Non-pigmented ciliary epithelial cell (primary cell): ENCODE results near the gene REXO1.

ENCODE experiments used
- DNase-seq: peaks from one replicate; pipeline ENCODE4 v3.0.0-alpha.2; 2010; ENCODE audit warnings: low read depth

The REXO1 gene

DNA sequence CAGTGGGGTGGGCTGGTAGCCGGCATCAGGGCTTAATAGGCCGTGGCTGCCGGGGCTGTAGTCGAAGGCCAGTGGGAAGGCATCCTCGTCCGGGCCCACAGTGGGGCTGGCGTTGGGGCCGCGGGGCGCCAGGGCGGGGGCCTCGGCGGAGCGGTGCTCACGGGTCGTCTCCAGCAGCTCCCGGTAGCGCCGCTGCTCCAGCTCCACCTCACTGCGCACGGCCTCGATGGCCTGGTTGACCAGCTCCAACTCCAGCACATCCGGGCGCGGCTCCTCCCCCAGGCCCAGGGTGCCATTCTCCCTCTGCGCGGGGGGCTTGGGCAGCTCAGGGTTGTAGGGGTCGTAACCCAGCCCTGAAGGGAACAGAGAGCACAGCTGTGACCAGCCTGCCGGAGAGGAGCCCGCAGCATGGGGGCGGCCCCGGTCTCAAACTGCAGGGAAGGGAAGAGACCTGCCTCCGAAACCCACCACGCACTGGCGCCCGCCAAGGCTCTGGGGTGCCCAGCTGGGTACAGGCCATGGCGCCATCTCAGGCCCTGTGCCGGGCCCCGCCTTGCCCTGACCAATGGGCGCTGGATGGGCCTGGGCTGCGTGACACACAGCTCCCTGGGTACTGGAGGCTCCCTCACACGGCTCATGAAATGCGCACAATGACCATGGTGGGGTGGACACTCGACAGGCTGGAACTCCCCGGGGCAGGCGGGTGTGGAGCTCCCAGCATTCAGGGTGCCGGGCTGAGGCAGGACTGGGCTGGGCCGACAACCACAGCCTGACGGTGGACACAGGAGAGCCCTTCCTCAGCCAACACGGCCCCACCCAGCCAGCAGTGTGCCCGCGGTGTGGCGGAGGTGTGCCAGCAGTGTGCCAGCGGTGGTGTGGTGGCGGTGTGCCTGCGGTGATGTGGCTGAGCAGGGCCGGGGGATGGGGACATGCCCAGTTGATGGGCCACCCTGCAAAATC lies 19.7 kb downstream of the REXO1 start:
- no peak for DNase-seq

DNA sequence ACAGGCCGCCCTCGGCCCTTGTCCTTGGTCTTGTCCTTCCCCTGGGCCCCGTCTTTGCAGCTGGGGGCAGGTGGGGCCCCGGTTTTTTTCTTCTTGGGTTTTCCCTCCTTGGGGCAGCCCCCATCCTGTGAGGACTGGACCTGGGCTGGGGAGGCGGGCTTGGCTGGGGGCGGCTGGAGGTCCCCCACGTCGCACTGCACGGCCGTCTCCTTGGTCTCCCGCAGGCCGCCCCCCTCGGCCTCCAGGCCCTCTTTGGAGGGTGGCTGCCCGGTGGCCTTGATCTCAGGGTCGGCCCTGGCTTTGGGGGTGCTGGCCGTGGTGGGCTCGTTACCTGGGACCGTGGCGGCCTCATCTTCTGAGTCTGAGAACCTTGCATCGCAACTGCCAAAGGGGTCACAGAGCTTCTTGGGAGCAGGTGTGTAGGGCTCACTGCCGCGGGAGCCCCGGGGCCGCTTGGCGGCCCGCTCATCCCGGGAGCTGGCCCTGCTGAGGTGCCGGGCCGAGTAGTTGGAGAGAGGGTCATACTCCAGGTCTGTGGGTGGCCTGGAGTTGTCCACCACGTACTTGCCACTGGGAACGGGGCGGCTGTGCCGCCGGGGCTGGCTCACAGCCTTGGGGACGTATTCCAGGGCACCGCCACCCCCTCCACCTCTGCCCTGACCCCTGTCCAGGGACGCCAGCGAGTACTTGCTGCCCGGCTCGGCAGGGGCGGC lies 20.6 kb downstream of the REXO1 start:
- DNase-seq = no peak

DNA sequence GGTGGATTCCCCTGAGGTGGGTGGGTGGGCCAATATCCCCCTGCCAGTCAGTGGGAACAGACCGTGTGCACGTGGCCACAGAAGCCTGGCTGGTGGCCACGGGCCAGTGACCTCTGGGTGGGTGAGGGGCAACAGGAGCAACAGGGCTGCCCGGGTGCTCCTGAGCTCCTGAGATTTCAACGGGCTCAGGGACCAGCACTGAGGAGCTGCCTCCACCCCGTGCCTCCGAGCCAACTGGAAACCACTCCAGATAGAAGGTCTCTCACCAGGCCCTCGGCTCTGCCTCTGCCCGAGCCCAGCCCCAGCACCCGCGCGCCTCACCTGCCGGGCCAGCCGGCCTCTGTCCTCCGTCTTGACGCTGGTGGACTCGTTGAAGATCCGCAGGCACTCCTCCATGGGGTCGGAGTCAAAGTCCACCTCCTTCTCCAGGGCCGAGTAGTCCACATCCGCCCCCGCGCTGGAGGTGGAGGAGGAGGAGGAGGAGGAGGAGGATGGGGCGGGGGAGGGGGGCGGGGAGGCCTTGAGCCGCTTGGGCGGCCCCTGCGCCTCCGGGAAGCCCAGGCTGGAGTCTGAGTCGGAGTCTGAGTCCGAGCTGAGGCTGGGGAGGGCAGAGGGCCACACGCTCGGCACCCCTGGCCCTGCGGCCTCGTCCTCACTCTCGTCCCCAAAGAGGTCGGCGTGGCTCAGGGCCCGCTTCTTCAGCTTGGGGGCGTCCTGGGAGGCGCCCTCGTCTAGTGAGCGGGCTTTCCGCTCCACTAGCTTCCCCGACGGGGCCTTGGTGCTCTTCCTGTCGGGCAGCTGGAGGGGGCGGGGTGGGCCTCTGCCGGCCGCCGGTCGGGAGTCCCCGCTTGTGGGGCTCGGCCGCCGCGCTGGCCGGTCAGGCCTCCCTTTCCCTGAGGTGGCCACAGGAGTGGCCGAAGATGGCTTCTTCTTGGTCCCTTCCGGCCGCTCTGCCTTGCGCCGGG lies 21.4 kb downstream of the REXO1 start:
- DNase-seq = no peak

DNA sequence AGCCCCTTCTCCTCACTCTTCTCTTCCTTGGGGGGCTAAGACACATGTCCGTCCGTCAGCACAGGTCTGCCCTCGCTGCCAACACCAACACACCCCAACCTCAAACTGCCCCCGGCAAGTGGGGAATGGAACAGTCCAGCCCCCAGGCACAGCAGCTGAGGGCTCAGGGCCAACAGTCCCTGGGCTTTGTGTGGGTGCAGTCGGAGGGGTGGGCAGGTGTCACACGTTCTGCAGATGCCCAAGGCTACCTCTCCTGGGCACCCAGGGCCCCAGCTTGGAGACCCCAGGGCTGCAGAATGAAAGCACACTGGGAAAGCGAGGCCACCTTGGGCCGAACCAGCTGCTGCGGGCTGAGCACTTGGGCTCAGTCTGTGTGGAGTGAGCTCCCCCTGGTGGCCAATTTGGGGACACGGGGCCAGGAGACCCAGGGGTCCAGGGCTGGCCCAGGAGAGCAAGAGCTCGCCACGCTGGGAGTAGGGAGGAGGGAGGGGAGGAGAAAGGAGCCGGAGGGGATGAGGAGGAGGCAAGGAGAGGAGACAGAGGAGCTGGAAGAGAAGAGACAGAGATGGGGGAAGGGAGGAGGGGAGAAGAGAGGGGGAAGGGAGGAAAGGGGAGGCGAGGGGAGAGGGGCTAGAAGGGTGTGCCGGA lies 22.2 kb downstream of the REXO1 start:
- DNase-seq = no peak

DNA sequence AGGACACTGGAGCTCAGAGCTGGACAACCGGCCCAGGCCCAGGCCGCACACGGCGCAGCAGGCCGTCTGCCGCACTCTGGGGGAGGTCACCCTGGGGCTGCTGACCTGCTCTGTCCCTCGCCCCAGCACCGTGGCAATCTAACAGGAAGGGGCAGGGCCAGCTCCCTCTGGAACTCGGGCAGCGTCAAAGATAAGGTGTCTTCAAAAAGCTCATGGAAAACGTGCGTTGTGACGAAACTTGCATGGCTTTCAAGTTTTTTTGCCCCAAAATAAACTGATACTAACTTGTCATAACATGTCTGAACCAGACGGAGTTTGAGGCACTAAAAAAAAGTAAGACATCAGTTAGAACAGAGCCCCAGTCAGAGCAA lies 24.0 kb downstream of the REXO1 start:
- DNase-seq = no peak

DNA sequence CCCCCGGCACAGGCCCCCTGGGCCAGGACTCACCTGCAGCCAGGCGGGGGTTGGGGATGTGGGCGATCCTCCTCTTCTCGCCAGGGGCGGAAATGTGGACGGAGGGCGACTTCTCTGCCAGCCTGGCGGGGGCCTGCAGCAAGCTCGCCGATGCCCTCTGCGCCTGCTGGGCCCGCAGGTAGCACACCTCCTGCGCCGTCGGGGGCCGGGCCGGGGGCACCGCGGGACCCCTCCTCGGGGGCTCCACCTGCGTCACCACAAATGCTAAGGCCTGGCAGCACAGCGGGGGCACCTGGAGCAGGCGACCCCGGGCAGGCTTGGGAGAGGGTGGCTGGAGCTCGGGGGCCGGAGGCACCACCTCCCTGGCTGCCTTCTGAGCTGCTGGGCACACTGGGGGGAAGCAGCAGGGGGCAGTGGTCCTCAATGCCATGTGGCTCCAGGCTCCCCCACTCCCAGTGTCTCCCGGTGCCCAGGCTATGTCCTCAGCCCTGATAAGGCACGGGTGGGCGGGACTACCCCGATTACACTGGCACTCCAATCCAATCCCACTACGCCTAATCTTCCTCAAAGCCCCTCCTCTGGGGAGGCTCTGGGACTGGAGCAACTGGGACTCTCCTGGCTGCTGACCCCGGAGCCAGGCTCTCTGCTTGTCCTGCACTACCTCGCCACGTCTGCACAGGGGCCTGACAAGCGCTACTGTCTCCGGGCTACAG lies 24.6 kb downstream of the REXO1 start:
- no peak for DNase-seq

DNA sequence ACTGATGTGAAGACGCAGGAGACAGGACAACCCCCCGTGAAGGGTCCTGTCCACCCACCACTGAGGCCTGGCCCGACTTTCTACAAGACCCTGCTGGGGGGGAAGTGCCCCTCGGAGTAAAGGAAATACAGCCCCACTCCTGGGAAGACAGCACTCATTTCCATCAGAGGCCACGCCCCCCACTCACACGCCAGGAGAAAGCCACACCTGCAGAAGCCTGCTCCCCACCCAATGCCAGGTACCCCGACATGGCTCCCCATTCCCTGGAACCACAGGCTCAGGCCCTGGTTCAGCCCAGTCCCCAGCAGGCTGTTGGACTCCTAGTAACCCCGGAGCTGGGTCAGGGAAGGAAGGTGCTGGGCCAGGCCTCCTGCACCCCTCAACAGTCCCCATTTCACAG lies 25.3 kb downstream of the REXO1 start:
- no peak for DNase-seq

DNA sequence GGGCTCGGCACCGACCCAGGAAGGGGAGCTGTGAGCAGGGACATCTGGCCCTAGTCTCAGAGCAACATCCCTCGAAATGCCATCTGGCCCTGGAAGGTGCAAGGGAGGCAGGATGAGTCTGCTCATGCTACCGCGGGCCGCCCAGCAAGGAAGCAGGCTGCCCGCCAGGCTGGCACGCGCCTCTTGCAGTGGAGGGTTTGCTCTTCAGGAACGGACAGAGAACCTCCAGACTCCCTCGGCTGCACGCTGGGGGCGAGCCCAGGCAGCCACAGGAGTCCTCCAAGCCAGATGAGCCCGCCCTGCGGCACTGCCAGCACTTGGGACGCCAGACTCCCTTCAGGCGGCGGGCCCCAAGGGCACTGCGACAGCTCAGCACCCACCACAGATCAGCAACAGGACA lies 26.1 kb downstream of the REXO1 start:
- DNase-seq = no peak

DNA sequence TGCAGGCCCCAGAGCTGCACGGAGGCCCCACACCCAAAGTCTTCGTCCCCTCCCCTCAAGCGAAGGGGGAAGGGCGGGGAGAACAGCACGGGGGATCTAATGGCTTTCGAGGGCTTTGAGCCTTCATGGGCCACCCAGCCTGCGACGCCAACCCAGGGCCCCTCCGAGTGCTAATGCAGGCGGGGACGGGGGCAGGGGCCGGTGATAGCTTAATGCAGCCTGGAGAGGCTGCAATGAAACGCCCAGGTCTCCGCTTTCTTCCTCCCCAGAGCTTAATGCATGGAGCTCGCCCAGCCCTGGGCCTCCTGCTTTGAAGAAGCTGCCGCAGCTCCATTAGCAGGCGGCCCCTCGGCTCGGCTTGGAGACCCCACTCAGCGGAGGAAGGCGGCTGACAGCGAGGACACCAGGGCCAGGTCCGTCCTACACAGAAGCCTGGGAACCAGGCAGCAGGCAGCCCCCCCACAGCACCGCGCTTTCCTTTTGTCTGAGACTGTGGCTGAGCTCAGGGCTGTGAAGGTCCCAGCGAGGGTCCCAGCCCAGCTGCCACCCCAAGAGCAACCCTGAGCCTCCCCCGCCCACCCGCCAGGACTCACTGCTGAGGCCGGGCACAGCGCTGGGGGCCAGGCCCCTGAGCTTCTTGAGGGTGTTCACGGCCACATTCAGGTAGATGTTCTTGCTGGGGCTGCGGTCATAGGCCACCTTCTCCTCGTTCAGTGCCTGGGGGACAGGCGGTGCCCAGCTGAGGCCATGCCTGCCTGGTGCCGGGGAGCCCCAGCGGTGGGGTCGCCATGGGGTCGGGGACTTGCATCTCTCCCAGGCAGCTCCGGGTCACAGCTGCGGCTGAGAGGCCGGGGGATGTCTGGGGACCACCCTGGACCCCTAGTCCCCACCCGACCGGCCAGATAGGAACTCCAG lies 28.7 kb downstream of the REXO1 start:
- DNase-seq = no peak

DNA sequence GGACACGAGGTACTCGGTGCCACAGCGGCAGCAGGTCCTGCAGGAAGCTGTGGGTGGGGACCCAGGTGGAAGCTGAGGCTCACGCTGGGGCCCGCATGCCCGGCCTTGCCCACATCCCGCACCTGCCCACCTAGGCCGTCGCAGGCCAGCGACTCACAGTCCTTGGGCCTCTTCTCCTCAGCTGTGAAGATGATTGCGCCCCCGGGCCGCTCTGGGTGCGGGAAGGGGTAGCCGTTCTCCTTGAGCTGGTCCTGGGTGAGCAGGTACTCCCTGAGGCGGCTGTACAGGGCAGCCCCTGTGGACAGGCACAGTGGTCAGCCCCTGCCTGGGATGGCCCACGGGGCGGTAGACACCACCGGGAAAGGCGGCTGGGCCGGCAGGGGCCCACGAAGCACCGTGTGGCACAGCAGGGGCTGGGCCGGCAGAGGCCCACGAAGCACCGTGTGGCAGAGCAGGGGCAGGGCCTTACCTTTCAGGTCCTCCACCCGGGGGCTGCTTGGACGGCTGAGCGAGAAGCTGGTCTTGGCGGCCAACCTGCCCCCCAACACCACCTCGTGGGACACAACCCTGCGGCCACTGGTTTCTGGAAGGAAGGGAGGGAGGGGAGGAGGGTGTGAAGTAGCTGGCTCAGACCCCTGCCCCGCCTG lies 29.6 kb downstream of the REXO1 start:
- no peak for DNase-seq

DNA sequence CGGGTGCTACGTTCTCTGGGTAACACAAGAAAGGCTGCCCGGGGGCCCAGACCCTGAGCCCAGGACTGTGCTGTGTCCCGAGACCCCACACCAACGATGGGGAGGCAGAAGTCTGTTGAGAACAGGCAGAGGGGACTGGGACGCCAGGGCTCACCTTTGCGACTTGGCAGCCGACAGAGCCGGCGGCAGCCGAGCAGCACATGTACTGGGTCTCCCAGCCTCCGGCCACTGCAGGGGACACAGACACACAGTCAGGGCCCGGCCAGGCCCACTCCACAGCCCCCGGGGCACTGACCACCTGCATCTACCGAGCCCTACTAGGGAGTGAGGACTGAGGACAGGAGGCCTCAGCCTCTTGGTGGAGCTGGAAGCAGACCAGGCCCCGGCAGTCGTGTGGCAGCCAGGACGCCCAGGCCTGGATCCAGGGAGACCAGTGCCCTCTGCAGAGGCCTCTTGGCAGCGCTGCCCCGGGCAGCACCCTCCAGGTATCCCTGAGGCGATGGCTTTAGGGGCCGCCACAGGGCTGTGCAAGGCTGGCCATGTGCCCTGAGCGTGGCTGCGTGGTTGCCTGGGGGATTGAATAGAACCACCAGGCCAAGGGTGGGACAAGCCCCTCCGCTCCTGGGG lies 30.6 kb downstream of the REXO1 start:
- no peak for DNase-seq

DNA sequence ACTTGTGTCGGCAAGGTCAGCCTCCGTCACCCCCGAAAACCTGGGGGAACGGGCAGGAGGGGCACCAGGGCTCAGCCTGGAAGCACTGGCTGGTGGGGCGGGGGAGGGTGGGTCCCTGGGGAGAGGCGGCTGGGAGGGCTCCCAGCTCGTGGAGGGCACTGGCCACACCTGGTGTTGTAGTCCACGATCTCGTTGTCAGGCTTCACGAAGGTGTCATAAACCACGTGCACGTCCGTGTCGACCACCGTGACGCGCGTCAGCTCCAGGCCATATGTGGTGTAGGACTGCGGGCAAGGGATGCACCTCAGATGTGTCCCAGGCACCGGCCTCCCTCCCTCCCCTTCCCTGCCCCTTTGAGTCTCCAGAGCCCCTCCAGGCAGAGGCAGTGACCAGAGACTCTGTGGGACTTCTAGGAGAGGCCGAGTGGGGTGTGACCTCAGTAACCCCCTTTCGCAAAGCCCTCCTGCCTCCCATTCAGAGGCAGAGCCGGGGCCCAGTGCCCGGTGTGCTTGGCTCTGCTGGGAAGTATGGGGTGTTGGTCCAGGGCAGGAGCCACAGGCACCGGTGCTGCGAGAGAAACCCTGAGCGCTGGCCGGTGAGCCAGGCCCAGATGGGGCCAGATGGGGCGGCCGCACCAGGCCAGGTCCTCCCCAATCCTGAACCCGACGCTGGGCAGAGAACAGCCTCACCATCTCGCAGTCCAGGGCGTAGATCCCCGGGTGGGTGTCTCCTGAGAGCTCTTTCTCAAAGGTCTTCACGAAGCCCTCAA lies 31.6 kb downstream of the REXO1 start:
- no peak for DNase-seq

DNA sequence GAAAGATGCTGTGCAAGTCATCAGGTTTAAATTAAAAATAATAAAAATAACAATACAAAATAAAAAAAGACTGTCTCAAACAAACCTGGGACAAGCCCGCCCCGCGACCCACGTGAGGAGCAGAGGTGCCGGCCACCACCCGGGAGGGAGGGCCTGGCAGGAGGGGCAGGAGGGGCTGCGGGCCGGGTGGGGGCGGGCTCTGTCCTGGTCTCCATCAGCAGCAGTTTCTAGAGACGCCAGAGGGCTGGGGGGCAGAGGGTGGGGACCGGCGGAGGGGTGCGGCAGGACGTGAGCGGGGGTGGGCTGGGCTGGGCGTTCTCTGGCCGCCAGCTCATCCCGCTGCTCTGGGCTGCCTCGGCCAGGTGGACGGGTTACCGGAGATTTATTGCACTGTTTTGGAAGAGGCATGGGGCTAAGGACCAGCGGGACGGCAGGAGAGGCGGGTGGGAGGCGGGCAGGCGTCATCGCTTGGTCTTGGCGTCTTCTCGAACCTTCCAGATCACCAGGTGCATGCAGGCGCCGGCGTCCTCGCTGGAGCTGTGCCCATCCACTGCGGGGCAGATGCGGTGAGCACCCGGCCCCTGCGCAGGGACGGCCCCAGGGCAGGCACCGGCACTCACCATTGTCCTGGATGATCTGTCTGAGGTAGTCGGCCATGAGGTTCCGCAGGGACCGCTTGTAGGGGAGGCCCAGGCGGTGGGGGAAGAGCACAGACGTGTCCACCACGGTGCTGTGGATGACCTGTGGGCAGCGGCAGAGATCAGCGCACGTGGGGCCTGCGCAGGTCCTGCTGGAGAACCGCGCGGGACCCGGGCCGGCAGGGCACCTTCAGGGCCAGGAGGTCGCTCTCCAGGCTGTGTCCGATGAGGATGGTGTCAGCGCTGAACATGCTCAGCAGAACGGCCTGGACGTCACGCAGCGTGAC lies 32.4 kb downstream of the REXO1 start:
- no peak for DNase-seq

DNA sequence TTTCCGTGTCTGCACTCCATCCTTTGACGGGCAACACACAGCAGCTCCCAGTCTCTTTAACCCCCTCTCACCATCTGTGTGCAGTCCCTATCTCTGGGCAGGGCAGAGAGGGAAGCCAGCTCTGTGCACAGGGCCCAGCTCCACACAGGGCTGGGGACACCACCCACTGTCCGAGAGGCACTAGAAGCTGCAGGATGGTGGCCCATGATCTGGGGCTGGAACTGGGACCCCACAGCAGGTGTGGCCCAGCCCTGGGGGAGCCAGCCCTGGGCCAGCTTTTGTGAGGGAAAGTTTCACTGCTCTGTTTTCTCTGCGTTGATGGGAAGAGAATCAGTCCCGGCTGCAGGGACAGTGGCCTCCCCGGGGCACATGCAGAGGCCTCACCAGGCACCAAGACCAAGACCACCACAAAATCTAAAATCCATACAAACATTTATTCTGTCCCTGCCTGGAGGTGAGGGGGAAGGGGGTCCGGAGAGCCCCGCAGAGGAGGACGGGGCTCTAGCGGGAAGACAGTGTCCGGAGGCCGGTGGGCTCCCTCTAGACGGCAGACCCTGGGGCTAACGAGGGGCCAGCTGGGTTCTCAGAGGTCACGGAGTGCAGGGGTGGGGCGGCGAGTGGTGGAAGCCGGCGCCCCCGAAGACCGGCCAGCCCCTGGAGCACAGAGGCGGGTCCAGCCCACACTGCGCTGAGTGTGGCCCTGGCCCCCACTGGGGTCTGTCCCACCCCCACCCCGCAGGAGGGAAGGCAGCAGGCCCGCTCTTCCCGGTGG lies 33.3 kb downstream of the REXO1 start:
- no peak for DNase-seq

DNA sequence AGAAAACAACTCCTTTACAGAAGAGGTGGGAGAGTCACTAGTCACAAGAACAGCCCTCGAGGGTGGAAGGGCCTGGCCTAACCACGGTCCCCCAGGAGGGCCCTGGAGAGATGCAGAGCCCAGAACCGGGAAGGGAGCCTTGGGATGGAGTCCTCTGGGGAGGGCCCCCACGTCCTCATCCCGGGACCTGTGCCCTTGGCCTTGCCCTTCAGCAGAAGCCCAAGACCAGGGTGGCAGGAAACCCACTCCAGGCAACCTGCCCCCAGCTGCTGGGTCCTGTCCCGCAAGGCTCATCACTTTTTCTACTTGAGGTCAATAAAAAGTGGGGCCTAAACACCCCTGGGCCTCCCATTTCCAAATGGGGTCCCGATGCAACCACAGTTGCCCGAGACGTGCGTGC lies 33.9 kb downstream of the REXO1 start:
- DNase-seq = no peak
